Measurements from ENCODE around the gene INS. TPM values are rescaled to one million over a fixed set of nuclear protein-coding genes. Genes with fewer than 3 reads are reported as not detected.
A peak's percentile ranks its signal among the peaks of the same experiment; 100 is the strongest.

Gene INS
- total and polyA plus RNA-seq, 2 of the 8 experiments (the other 6 are each of a cell fraction or from before 2014, with no cell fraction given) = not detected

DNA sequence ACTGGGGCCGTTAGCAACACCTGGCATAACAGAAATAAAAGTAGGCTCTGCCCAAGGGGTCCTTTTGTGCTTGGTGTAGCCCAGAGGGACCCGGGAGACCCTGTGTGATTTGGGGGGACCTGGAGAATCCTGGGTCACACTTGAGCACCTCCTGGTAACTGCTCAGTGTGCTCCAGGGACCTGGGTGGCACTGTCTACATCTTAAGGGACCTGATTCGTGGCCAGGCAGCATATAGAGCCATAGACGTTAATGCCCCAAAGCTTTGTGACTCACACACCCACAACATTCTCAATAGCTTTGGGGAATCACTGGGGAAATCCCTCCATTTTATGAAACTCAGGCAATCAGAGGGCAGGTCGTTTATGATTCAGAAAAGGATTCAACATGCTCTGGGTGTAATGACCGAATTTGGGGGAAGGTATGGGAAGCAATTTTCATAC is 18.2 kb downstream of the INS start:
- Histone ChIP-seq H4K8ac (ENCODE audit: extremely low read depth, insufficient read depth, low read length) (no peak overlapping the region), H3K4me2 (ENCODE audit: insufficient read depth in 1 of 2, low read depth in 2 of 2, low read length in 2 of 2) (no peak overlapping the region), H3K23me2 (ENCODE audit: low read depth, low read length) (peaks cover 3% of the 10 kb centered on the region; the same call in 1 of the 2 replicates), H3K14ac (ENCODE audit: insufficient read length) (no peak overlapping the region), H3K4ac (replicated peaks; ENCODE audit: insufficient read length, low read depth, low read length) (no peak overlapping the region), H3K36me3 (ENCODE audit: control insufficient read depth in 2 of 4, insufficient read depth in 4 of 4, low read length in 3 of 4) (peaks cover 0 to 3% (median 0%) of the 10 kb centered on the region in 4 experiments; a peak in 1 of 8 replicates), H2AK5ac (ENCODE audit: low read depth, low read length) (no peak overlapping the region), H3K27ac (ENCODE audit: low read depth, low read length) (no peak overlapping the region), H3K9me3 (ENCODE audit: insufficient read depth in 2 of 2, low read depth in 1 of 2, low read length in 1 of 2) (no peaks in the 10 kb centered on the region), H3K9ac (replicated peaks in 1 of 4; ENCODE audit: extremely low read depth in 1 of 4, low read depth in 3 of 4, low read length in 3 of 4) (no peak overlapping the region), H2BK5ac (ENCODE audit: low read depth, low read length) (no peak overlapping the region), H3K18ac (ENCODE audit: extremely low read depth, low read length) (no peak overlapping the region), H2BK15ac (ENCODE audit: low read length) (no peak overlapping the region), H2AFZ (ENCODE audit: low read length) (no peak overlapping the region), H3K79me2 (ENCODE audit: control insufficient read depth in 1 of 2, insufficient read depth in 2 of 2, low read length in 2 of 2) (no peaks in the 10 kb centered on the region), H4K20me1 (replicated peaks in 1 of 2; ENCODE audit: control insufficient read depth in 1 of 2, insufficient read depth in 2 of 2, low read length in 2 of 2) (peaks cover 10 to 18% of the 10 kb centered on the region in 2 experiments), H4K5ac (ENCODE audit: insufficient read length, low read depth, low read length) (no peak overlapping the region), H3K27me3 (replicated peaks in 1 of 4; ENCODE audit: control insufficient read depth in 3 of 4, extremely low read depth in 1 of 4, insufficient read depth in 3 of 4, low read length in 3 of 4) (peaks cover 95 to 100% (median 98%) of the 10 kb centered on the region in 4 experiments), H3K56ac (replicated peaks; ENCODE audit: insufficient read length, low read depth, low read length) (no peak overlapping the region), H3K4me1 (replicated peaks in 1 of 4; ENCODE audit: control insufficient read depth in 3 of 4, insufficient read depth in 4 of 4, low read length in 3 of 4) (peaks cover 0 to 12% (median 7%) of the 10 kb centered on the region in 4 experiments; a peak in 6 of 7 replicates), H3K23ac (ENCODE audit: insufficient read length) (no peak overlapping the region), H4K91ac (replicated peaks; ENCODE audit: insufficient read length, low read length) (no peak overlapping the region), H3K79me1 (ENCODE audit: low read depth, low read length) (no peaks in the 10 kb centered on the region), H2BK12ac (ENCODE audit: low read depth, low read length) (no peak overlapping the region), H3K4me3 (ENCODE audit: extremely low read depth in 1 of 4, insufficient read depth in 2 of 4, low read depth in 3 of 4, low read length in 4 of 4) (no peak overlapping the region), H2BK120ac (replicated peaks; ENCODE audit: low read depth, low read length) (no peak overlapping the region), H2BK20ac (ENCODE audit: low read length) (no peak overlapping the region)
- POLR2A ChIA-PET (ENCODE audit: partially characterized antibody) = no interaction called here
- 18% methylated on average over 6 of the region's 6 CpGs; no CpG with 5 or more reads in 1 of the 2 experiments for WGBS, 2 experiments (ENCODE audit: extremely low coverage in 1 of 2, insufficient coverage in 1 of 2, insufficient read length in 1 of 2, insufficient replicate concordance in 2 of 2, low coverage in 1 of 2, low lambda C conversion rate in 2 of 2, missing lambda C conversion rate in 1 of 2)
- CTCF ChIA-PET (ENCODE audit: partially characterized antibody) = interaction anchor here (1.4 to 12.3 kb wide), 5 partner anchors 9 to 442 kb away, joined by 4 to 170 read pairs (median 8); no protein-coding TSS in a partner anchor
- DNase-seq (ENCODE audit: low read depth in 1 of 2, low spot score in 2 of 2) = no peak
- no peak for FAIRE-seq
- TF ChIP-seq TAF7 (optimal IDR thresholded peaks at IDR 0.05; ENCODE audit: borderline replicate concordance, low read depth, low read length) (no peak), RNF2 (IDR thresholded peaks at IDR 0.05; ENCODE audit: borderline replicate concordance, low read depth, low read length, missing control alignments, poor library complexity, severe bottlenecking) (peak; percentile 72), EZH2 (IDR thresholded peaks at IDR 0.05; ENCODE audit: low read depth, low read length, severe bottlenecking) (peak; percentile 74), SP1 (IDR thresholded peaks at IDR 0.05; ENCODE audit: low read depth, low read length) (no peak), NANOG (IDR thresholded peaks at IDR 0.05; ENCODE audit: insufficient read depth, low read depth, low read length, poor library complexity, severe bottlenecking) (no peak)
- TF ChIP-seq, protein P1, sequence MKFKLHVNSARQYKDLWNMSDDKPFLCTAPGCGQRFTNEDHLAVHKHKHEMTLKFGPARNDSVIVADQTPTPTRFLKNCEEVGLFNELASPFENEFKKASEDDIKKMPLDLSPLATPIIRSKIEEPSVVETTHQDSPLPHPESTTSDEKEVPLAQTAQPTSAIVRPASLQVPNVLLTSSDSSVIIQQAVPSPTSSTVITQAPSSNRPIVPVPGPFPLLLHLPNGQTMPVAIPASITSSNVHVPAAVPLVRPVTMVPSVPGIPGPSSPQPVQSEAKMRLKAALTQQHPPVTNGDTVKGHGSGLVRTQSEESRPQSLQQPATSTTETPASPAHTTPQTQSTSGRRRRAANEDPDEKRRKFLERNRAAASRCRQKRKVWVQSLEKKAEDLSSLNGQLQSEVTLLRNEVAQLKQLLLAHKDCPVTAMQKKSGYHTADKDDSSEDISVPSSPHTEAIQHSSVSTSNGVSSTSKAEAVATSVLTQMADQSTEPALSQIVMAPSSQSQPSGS (IDR thresholded peaks at IDR 0.05; ENCODE audit: low read length) = no peak

All from H1 (cell line).